Fibroblast of peridontal ligament (primary cell): ENCODE results near the gene PDXP.

Source experiments
- DNase-seq: peaks from one replicate; pipeline ENCODE4 v3.0.0-alpha.2; 2010; ENCODE audit errors: extremely low read depth

PDXP gene

DNA sequence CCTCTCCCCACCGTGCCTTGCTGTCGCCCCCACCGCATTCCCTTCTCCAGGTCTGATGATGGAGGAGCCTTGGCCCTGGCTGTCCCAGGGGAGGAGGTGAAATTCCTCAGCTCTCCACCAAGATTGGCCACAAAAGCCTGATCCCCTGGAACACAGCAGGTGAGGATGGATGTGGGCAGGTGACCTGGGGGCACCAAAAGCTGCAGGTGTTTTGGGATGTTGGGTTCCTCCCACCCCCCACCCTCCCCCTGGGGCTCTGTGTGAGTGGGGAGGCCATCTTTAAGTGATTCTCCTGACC is 39.0 kb downstream of the PDXP start:
- no peak for DNase-seq

DNA sequence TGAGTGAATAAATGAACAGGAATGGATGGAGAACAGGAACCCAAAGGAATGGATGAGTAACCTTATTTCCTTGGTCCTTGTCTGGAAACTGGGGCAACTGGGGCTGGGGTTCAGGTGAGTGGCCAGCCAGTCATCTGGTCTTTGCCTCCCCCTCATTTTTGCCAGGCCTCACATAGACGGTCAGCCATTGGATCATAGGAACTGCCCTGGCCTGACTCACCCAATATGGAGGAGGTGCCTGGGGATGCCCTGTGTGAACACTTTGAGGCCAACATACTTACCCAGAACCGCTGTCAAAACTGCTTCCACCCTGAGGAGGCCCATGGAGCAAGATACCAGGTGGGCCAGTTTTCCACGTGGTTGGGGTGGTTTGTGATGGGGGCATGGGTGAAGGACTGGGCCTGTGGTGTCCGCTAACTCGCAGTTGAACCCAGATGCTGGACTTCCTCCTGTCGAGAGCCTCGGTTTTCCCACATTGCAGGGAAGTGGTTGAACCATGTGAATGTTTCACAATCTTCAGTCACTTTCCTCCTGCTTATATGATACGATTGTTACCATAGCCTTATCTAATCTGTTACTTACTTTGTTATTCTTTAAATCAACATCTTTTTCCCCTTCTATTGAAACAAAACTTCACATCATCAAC is 42.7 kb downstream of the PDXP start:
- no peak for DNase-seq

GRCh38 chr22:37703906-37704305 is 45.4 kb downstream of the PDXP start:
- no peak for DNase-seq

GRCh38 chr22:37704645-37705044 is 46.1 kb downstream of the PDXP start:
- DNase-seq, result no peak

DNA sequence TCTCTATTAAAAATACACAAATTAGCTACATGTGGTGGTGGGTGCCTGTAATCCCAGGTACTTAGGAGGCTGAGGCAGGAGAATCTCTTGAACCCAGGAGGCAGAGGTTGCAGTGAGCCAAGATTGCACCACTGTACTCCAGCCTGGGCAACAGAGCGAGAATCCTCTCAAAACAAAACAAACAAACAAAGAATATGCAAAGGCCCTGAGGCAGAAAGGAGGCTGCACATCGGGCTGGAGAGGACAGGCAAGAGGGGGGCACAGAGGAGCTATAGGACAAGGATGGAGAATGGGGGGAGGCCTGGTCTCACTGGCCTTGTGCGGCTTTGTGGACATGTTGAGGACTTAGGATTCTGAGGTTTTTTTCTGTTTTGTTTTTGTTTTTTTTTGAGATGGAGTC is 46.7 kb downstream of the PDXP start:
- DNase-seq, result no peak

DNA sequence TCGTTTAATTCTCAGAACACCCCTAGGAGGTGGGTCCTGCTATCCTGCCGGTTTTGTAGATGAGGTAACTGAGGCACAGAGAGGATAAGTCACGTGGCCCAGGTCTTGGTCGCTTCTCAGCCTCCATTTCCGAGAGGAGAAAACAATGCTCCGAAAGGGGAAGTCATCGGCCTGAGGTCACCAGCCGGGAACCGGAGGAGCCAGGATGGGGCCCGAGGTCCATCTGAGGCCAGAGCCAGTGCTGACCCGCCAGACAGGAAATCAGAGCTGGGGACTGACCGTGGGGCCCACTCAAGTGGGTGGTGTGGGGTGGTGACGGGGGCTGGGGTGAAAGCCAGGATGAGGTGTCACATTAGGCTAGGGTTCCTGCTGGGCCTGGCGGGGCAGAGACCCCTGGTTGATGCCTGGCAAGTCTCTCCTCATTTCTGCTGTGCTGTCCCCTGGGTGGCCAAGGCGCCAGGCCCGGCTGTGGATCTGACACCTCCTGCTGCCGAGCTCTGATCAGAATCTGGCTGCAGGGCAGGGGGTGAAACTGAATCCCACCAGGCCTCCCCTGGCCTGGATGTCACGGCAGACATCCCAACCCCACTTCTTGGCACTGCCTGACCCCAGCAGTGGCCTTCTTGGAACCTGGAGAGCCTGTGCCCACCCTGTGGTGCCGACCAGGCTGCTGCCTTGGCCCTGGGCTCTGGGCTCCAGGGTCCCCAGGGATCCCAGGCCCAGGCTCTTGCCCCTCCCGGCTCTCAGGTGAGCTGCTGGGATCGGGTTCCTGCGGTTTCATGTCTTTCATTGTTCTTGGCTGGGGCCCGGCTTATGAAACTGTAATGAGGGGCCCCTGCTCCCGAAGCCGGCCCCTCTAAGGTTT is 50.3 kb downstream of the PDXP start:
- no peak for DNase-seq

DNA sequence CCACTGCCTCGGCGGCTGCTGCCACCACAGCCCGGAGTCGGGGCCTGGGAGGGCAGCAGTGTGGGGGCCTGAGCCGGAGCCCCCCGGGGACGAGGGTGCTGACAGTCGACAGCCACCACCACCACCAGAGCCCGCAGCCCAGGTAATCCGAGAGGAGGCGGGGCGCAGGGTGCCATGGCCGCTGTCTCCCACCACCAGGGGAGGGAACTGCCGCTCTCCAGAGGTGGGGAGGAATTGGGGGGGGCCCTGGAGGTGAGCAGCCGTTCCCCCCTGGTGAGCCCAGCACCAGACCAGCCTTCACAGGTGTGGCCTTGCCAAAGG is 50.9 kb downstream of the PDXP start:
- DNase-seq, result no peak

- DNase-seq, result no peak
Measured at GRCh38 chr22:37710675-37711074, 52.2 kb downstream of the PDXP start.

GRCh38 chr22:37711490-37711889 is 53.0 kb downstream of the PDXP start:
- no peak for DNase-seq

DNA sequence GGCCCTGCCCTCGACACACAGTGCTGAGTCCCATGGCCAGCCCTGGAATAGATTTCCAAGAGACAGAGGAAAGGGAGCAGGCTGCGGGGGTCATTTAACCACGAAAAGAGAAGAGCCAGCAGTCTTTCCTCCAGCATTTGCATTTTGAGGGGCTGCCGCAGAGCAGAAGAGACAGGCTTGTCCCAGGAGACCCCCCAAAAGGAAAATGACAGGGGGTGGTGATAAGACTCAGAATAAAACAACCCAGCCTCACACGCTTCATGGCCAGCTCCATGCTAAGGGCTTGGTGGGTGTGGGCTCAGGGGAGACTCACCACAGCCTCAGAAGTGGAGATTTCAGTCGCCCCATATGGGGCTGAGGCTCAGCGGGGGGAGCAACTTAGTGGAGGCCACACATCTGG is 55.2 kb downstream of the PDXP start:
- no peak for DNase-seq

GRCh38 chr22:37714634-37715033 is 56.1 kb downstream of the PDXP start:
- no peak for DNase-seq

GRCh38 chr22:37715760-37716159 is 57.2 kb downstream of the PDXP start:
- DNase-seq, result no peak
